SU-DHL-6 (cell line): Measurements from ENCODE around the gene CBLB.

ENCODE experiments used
- H2AFZ ChIP-seq: fragments of 200-600 bp; sonication (generic); 2 replicates; pipeline ENCODE4 v1.6.1; 2014; ENCODE audit warnings: low read depth, mild to moderate bottlenecking, moderate library complexity, mixed read lengths, antibody characterized with exemption, low read length; ENCODE audit not compliant: severe bottlenecking
- H3F3A ChIP-seq: fragments of 200-600 bp; shearing (Covaris generic); 2 replicates; pipeline ENCODE4 v1.6.0; 2016; ENCODE audit warnings: antibody characterized with exemption, mild to moderate bottlenecking; ENCODE audit not compliant: insufficient read depth
- H3K27ac ChIP-seq: fragments of 200-600 bp; sonication (generic); 2 replicates; pipeline ENCODE4 v1.5.1; 2016; ENCODE audit warnings: low read depth, mild to moderate bottlenecking, low read length, moderate library complexity, mixed read lengths
- H3K27me3 ChIP-seq: fragments of 200-600 bp; sonication (generic), shearing (Covaris generic); 2 replicates; pipeline ENCODE4 v1.6.0; 2014; ENCODE audit warnings: mild to moderate bottlenecking, low read length
- H3K36me3 ChIP-seq: fragments of 200-600 bp; sonication (generic); 2 replicates; pipeline ENCODE4 v1.6.1; 2014; ENCODE audit warnings: mild to moderate bottlenecking, low read length, mixed read lengths
- H3K4me2 ChIP-seq: fragments of 300-600, 200-600 bp; shearing (Covaris generic), sonication (generic); 2 replicates; pipeline ENCODE4 v1.6.0; 2014; ENCODE audit warnings: low read length, low read depth, mild to moderate bottlenecking; ENCODE audit not compliant: poor library complexity, severe bottlenecking
- H3K4me3 ChIP-seq: fragments of 200-600 bp; sonication (generic); 2 replicates; pipeline ENCODE4 v1.5.1; 2014; ENCODE audit warnings: antibody characterized with exemption, low read length, mild to moderate bottlenecking, mixed read lengths; ENCODE audit not compliant: insufficient read depth, poor library complexity, severe bottlenecking
- H3K79me2 ChIP-seq: fragments of 200-600 bp; sonication (generic); 2 replicates; pipeline ENCODE4 v1.6.1; 2014; ENCODE audit warnings: mild to moderate bottlenecking, low read length, moderate library complexity; ENCODE audit not compliant: insufficient read depth
- H3K9ac ChIP-seq: fragments of 200-600 bp; sonication (generic); 2 replicates; pipeline ENCODE4 v1.7.0; 2014; ENCODE audit warnings: mild to moderate bottlenecking, low read length
- H3K9me2 ChIP-seq: fragments of 200-600 bp; sonication (generic); replicated peaks from 2 replicates; pipeline ENCODE4 v1.6.1; 2014; ENCODE audit warnings: low read length; ENCODE audit not compliant: insufficient read depth
- H3K9me3 ChIP-seq: fragments of 200-600 bp; sonication (generic); 2 replicates; pipeline ENCODE4 v1.6.1; 2014; ENCODE audit warnings: low read length, mixed read lengths; ENCODE audit not compliant: insufficient read depth
- H4K20me1 ChIP-seq: fragments of 200-600 bp; sonication (generic); 2 replicates; pipeline ENCODE4 v1.6.1; 2014; ENCODE audit warnings: low read depth, mild to moderate bottlenecking, antibody characterized with exemption, low read length, moderate library complexity, mixed read lengths
- CTCF ChIP-seq: fragments of 200-600 bp; sonication (generic); IDR thresholded peaks from one replicate; pipeline ENCODE4 v1.5.1; 2017; ENCODE audit warnings: antibody characterized with exemption, mild to moderate bottlenecking, low read length, moderate library complexity; ENCODE audit not compliant: insufficient read depth, poor library complexity, severe bottlenecking
- EZH2phosphoT487 ChIP-seq: fragments of 200-600 bp; sonication (generic), shearing (Covaris generic); conservative IDR thresholded peaks from 2 replicates; pipeline ENCODE4 v1.6.1; 2018; ENCODE audit warnings: mild to moderate bottlenecking, antibody characterized with exemption, low read length, moderate library complexity, mixed read lengths

The CBLB gene

GRCh38 chr3:105851582-105851981, 17.2 kb downstream of the CBLB start:
- Histone ChIP-seq H3K9me3 (no peaks in the 10 kb centered on the region), H3K9me2 (no peaks in the 10 kb centered on the region), H3K79me2 (peaks cover 90% of the 10 kb centered on the region), H3K4me2 (peak overlapping the region; percentile 6), H3K4me3 (no peak overlapping the region), H3K9ac (no peak overlapping the region), H3F3A (peaks cover 39% of the 10 kb centered on the region), H4K20me1 (no peaks in the 10 kb centered on the region), H2AFZ (no peak overlapping the region), H3K27ac (peak overlapping the region; percentile 55), H3K36me3 (peaks cover 67% of the 10 kb centered on the region), H3K27me3 (no peaks in the 10 kb centered on the region)
- TF ChIP-seq CTCF, result no peak
- no peak for TF ChIP-seq EZH2phosphoT487

GRCh38 chr3:105851176-105851575, 17.6 kb downstream of the CBLB start:
- no peak overlapping the region for H2AFZ ChIP-seq
- H3K9ac ChIP-seq, result no peak overlapping the region
- H3K9me2 ChIP-seq, result no peaks in the 10 kb centered on the region
- no peak for TF ChIP-seq CTCF
- no peak for TF ChIP-seq EZH2phosphoT487
- no peaks in the 10 kb centered on the region for H3K27me3 ChIP-seq
- H3K9me3 ChIP-seq, result no peaks in the 10 kb centered on the region
- H4K20me1 ChIP-seq, result no peaks in the 10 kb centered on the region
- no peak overlapping the region for H3K4me3 ChIP-seq
- H3K4me2 ChIP-seq, result peak overlapping the region; percentile 6
- peaks cover 34% of the 10 kb centered on the region for H3F3A ChIP-seq
- peaks cover 66% of the 10 kb centered on the region for H3K36me3 ChIP-seq
- H3K79me2 ChIP-seq, result peaks cover 90% of the 10 kb centered on the region
- peak overlapping the region; percentile 55 for H3K27ac ChIP-seq

GRCh38 chr3:105850593-105850992, 18.2 kb downstream of the CBLB start:
- no peak for TF ChIP-seq CTCF
- TF ChIP-seq EZH2phosphoT487, result no peak
- Histone ChIP-seq H3K36me3 (peaks cover 67% of the 10 kb centered on the region), H3K27me3 (no peaks in the 10 kb centered on the region), H2AFZ (no peak overlapping the region), H4K20me1 (no peaks in the 10 kb centered on the region), H3F3A (peaks cover 31% of the 10 kb centered on the region), H3K79me2 (peaks cover 90% of the 10 kb centered on the region), H3K4me3 (no peak overlapping the region), H3K9me3 (no peaks in the 10 kb centered on the region), H3K27ac (peak overlapping the region; percentile 55; the same call in 1 of the 2 replicates), H3K9me2 (no peaks in the 10 kb centered on the region), H3K4me2 (no peak overlapping the region), H3K9ac (no peak overlapping the region)
